HCT116 (cell line): Measurements from ENCODE around the gene NEK5. TPM values are rescaled to one million over a fixed set of nuclear protein-coding genes. Genes with fewer than 3 reads are reported as not detected.

ENCODE experiments used
- ATAC-seq: fragments of 200-7000 bp; cut with Tn5 transposase; 2 replicates; pipeline ENCODE4 v1.9.1; 2020; ENCODE audit warnings: mild to moderate bottlenecking, moderate library complexity
- BruUV-seq: library from RNA; stranded (reverse); fragments of 400-500 nt; replicated peaks from 2 replicates; lab custom pipeline; 2021; lab: Mats Ljungman, UMichigan
- CTCF ChIA-PET: fragments of 300-600 bp; sonication (Branson Sonifier 250); formaldehyde crosslinking; loops from one replicate; lab custom pipeline; 2021; ENCODE audit warnings: antibody characterized with exemption; lab: Charles Lee
- POLR2A ChIA-PET: fragments of 300-600, 350-600 bp; sonication (Branson Sonifier 250); formaldehyde crosslinking; loops from one replicate; lab custom pipeline; 2021; ENCODE audit warnings: antibody characterized with exemption; lab: Charles Lee
- RAD21 ChIA-PET, 2 experiments: fragments of 300-600 bp; sonication (Branson Sonifier 250); formaldehyde crosslinking; loops; one replicate each; lab custom pipeline; 2023; ENCODE audit warnings: low total read pairs in 2 of 2; ENCODE audit not compliant: uncharacterized antibody in 2 of 2, unreplicated experiment in 2 of 2, low non-redundant PET in 1 of 2; lab: Charles Lee
- DNase-seq: peaks from one replicate; pipeline ENCODE4 v3.0.0-alpha.2; 2010; ENCODE audit warnings: low read depth, low spot score
- H2AFZ ChIP-seq: fragments of 200-600 bp; shearing (Covaris generic), sonication (generic); 2 replicates; pipeline ENCODE4 v1.6.1; 2017; ENCODE audit warnings: low read depth, mixed run types, mixed read lengths, antibody characterized with exemption, low read length; ENCODE audit not compliant: poor library complexity, severe bottlenecking
- H3K27ac ChIP-seq: 2 replicates; pipeline ENCODE4 v1.5.1; 2012; ENCODE audit warnings: low read depth, low read length
- H3K27me3 ChIP-seq: fragments of 200-600 bp; sonication (generic); 2 replicates; pipeline ENCODE4 v1.6.1; 2016; ENCODE audit warnings: mixed run types, low read length, mixed read lengths; ENCODE audit not compliant: insufficient read depth
- H3K36me3 ChIP-seq, 2 experiments: fragments of 200-500 bp in 1 of 2; fragments of 200-600 bp in 1 of 2; sonication (Bioruptor generic) in 1 of 2; sonication (generic) in 1 of 2; 2 replicates each; pipeline versions ENCODE4 v1.5.1 to v1.6.1; 2014 to 2016; ENCODE audit warnings: low read length in 2 of 2, inconsistent platforms in 1 of 2, mixed read lengths in 1 of 2, mixed run types in 1 of 2; ENCODE audit not compliant: insufficient read depth in 2 of 2, control insufficient read depth in 1 of 2
- H3K4me1 ChIP-seq, 2 experiments: fragments of 200-600 bp in 1 of 2; sonication (generic) in 1 of 2; 2 replicates each; pipeline versions ENCODE4 v1.5.1 to v1.6.1; 2012 to 2017; ENCODE audit warnings: low read length in 2 of 2, inconsistent platforms in 1 of 2, mild to moderate bottlenecking in 1 of 2, mixed read lengths in 1 of 2, mixed run types in 1 of 2, moderate library complexity in 1 of 2; ENCODE audit not compliant: insufficient read depth in 2 of 2, control insufficient read depth in 1 of 2
- H3K4me2 ChIP-seq: fragments of 200-600 bp; sonication (generic); 2 replicates; pipeline ENCODE4 v1.6.1; 2017; ENCODE audit warnings: mixed run types, low read length, mixed read lengths
- H3K4me3 ChIP-seq, 2 experiments: fragments of 200-600 bp in 1 of 2; sonication (generic) in 1 of 2; replicated peaks in 1 of 2; 2 replicates each; pipeline ENCODE4 v1.5.1; 2011 to 2016; ENCODE audit warnings: low read length in 2 of 2, control low read depth in 1 of 2, low read depth in 1 of 2, mild to moderate bottlenecking in 1 of 2, mixed read lengths in 1 of 2, mixed run types in 1 of 2
- H3K79me2 ChIP-seq: fragments of 200-600 bp; sonication (generic); 2 replicates; pipeline ENCODE4 v1.6.1; 2017; ENCODE audit warnings: mild to moderate bottlenecking, mixed run types, low read length, moderate library complexity, mixed read lengths; ENCODE audit not compliant: insufficient read depth
- H3K9ac ChIP-seq: fragments of 200-600 bp; sonication (generic); 2 replicates; pipeline ENCODE4 v1.6.1; 2016; ENCODE audit warnings: low read length, mixed read lengths
- H3K9me2 ChIP-seq: fragments of 200-600 bp; sonication (generic), shearing (Covaris generic); 2 replicates; pipeline ENCODE4 v1.6.1; 2017; ENCODE audit warnings: mixed run types, mild to moderate bottlenecking, moderate library complexity; ENCODE audit not compliant: insufficient read depth
- H3K9me3 ChIP-seq, 2 experiments: fragments of 200-500 bp in 1 of 2; fragments of 200-600 bp in 1 of 2; sonication (Bioruptor generic) in 1 of 2; sonication (generic) in 1 of 2; 2 replicates each; pipeline ENCODE4 v1.6.1; 2014 to 2017; ENCODE audit warnings: low read length in 2 of 2, mixed read lengths in 2 of 2, inconsistent platforms in 1 of 2, low read depth in 1 of 2, mild to moderate bottlenecking in 1 of 2, mixed run types in 1 of 2, moderate library complexity in 1 of 2; ENCODE audit not compliant: control insufficient read depth in 1 of 2, insufficient read depth in 1 of 2
- H4K20me1 ChIP-seq: fragments of 200-600 bp; sonication (generic), shearing (Covaris generic); 2 replicates; pipeline ENCODE4 v1.6.1; 2017; ENCODE audit warnings: mixed run types, mild to moderate bottlenecking, moderate library complexity; ENCODE audit not compliant: insufficient read depth
- CBX3 ChIP-seq: IDR thresholded peaks from 2 replicates; pipeline ENCODE4 v1.6.1; 2012; ENCODE audit warnings: low read depth
- CEBPB ChIP-seq: IDR thresholded peaks from 2 replicates; pipeline ENCODE4 v1.6.1; 2012; ENCODE audit warnings: low read depth
- CTCF ChIP-seq, 3 experiments: fragments of 200-600 bp in 1 of 3; sonication (generic) in 1 of 3; IDR thresholded peaks in 2 of 3; conservative IDR thresholded peaks in 1 of 3; 2 replicates each; pipeline ENCODE4 v1.5.1; 2012 to 2017; ENCODE audit warnings: low read depth in 2 of 3, low read length in 2 of 3, antibody characterized with exemption in 1 of 3, borderline replicate concordance in 1 of 3, control low read depth in 1 of 3, mild to moderate bottlenecking in 1 of 3, mixed read lengths in 1 of 3, mixed run types in 1 of 3, moderate library complexity in 1 of 3; ENCODE audit not compliant: insufficient read depth in 1 of 3
- EGR1 ChIP-seq: IDR thresholded peaks from 2 replicates; pipeline ENCODE4 v1.6.1; 2012; ENCODE audit warnings: low read depth
- ELF1 ChIP-seq: IDR thresholded peaks from 2 replicates; pipeline ENCODE4 v1.6.1; 2012; ENCODE audit warnings: low read depth, borderline replicate concordance
- EZH2 ChIP-seq: fragments of 200-600 bp; sonication (generic); IDR thresholded peaks from 2 replicates; pipeline ENCODE4 v1.6.1; 2017; ENCODE audit warnings: antibody characterized with exemption, mixed run types
- EZH2phosphoT487 ChIP-seq: fragments of 200-600 bp; IDR thresholded peaks from 2 replicates; pipeline ENCODE4 v1.6.1; 2018; ENCODE audit warnings: antibody characterized with exemption, borderline replicate concordance
- FOSL1 ChIP-seq: IDR thresholded peaks from 2 replicates; pipeline ENCODE4 v1.6.1; 2012; ENCODE audit warnings: low read depth
- JUND ChIP-seq: IDR thresholded peaks from 2 replicates; pipeline ENCODE4 v1.6.1; 2012
- POLR2A ChIP-seq: IDR thresholded peaks from 2 replicates; pipeline ENCODE4 v1.7.0; 2011; ENCODE audit warnings: borderline replicate concordance; ENCODE audit not compliant: insufficient read depth, insufficient read length; ENCODE audit errors: extremely low read depth
- POLR2AphosphoS5 ChIP-seq: IDR thresholded peaks from 2 replicates; pipeline ENCODE4 v1.6.1; 2011; ENCODE audit warnings: mild to moderate bottlenecking, low read depth, low read length, moderate library complexity
- RAD21 ChIP-seq: IDR thresholded peaks from 2 replicates; pipeline ENCODE4 v1.6.1; 2012; ENCODE audit warnings: low read depth, mild to moderate bottlenecking
- REST ChIP-seq: IDR thresholded peaks from 2 replicates; pipeline ENCODE4 v1.6.1; 2012; ENCODE audit warnings: low read depth
- SRF ChIP-seq: IDR thresholded peaks from 2 replicates; pipeline ENCODE4 v1.6.1; 2012; ENCODE audit warnings: low read depth
- TCF7L2 ChIP-seq: IDR thresholded peaks from 2 replicates; pipeline ENCODE4 v1.7.0; 2011; ENCODE audit warnings: borderline replicate concordance, inconsistent platforms; ENCODE audit not compliant: insufficient read depth, insufficient read length; ENCODE audit errors: extremely low read depth
- YY1 ChIP-seq: IDR thresholded peaks from 2 replicates; pipeline ENCODE4 v1.6.1; 2011; ENCODE audit warnings: low read length, low read depth, moderate library complexity, mild to moderate bottlenecking; ENCODE audit not compliant: insufficient replicate concordance; ENCODE audit errors: extremely low read depth
- ZBTB33 ChIP-seq: IDR thresholded peaks from 2 replicates; pipeline ENCODE4 v1.6.1; 2011; ENCODE audit warnings: mild to moderate bottlenecking, low read length, moderate library complexity; ENCODE audit not compliant: insufficient replicate concordance; ENCODE audit errors: extremely low read depth
- ZFX ChIP-seq: fragments of 450-650 bp; IDR thresholded peaks from 2 replicates; pipeline ENCODE4 v1.6.1; 2017
- ZNF274 ChIP-seq: fragments of 200-500 bp; sonication (Bioruptor generic); IDR thresholded peaks from 2 replicates; pipeline ENCODE4 v1.6.1; 2014; ENCODE audit warnings: mild to moderate bottlenecking, low read depth, low read length, inconsistent platforms
- intact Hi-C: fragments of 100-400 bp; cut with micrococcal nuclease; formaldehyde crosslinking; loops from 2 replicates; pipeline ENCODE4 v1.10.0; 2022
- total RNA-seq: library from RNA; stranded (reverse); gene quantifications from one replicate; pipeline ENCODE4 v1.2.1, GENCODE V29; 2021; ENCODE audit not compliant: unreplicated experiment
- TF ChIP-seq, protein P1 (sequence below): IDR thresholded peaks from 2 replicates; pipeline ENCODE4 v1.6.1; 2012

Gene NEK5
- total RNA-seq, 1 experiment from 2014 or later: 1.5 TPM

DNA sequence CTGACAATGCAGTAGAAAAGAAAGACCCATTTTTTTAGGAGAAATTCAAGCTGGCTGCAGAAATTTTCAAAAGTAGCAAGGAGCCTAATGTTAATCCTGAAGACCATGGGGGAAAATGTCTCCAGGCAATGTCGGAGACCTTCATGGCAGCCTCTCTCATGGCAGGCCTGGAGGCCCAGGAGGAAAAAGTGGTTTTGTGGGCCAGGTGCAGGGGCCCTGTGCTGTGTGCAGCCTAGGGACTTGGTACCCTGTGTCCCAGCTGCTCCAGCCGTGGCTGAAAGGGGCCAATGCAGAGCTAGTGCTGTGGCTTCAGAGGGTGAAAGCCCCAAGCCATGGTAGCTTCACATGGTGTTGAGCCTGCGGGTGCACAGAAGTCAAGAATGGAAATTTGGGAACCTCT is 112.6 kb downstream of the NEK5 start:
- no peak for ATAC-seq
- no peaks in the 10 kb centered on the region for H3K27me3 ChIP-seq
- H3K4me1 ChIP-seq: peaks cover 6 to 8% of the 10 kb centered on the region in 2 experiments; a peak in 3 of 4 replicates
- no peak overlapping the region for H2AFZ ChIP-seq
- no peak overlapping the region for H3K4me2 ChIP-seq
- H3K36me3 ChIP-seq: no peaks in the 10 kb centered on the region; a peak in 2 of 4 replicates
- H4K20me1 ChIP-seq: no peaks in the 10 kb centered on the region
- no peak for DNase-seq
- TF ChIP-seq ZBTB33 (no peak), SRF (no peak), JUND (no peak), TCF7L2 (no peak), EZH2phosphoT487 (no peak), ZFX (no peak), POLR2A (no peak), RAD21 (no peak), ZNF274 (no peak), EGR1 (no peak), EZH2 (no peak), CBX3 (no peak), CTCF (IDR thresholded peaks at IDR 0.05 in 2 of 3, conservative IDR thresholded peaks at IDR 0.05 in 1 of 3; ENCODE audit: borderline replicate concordance in 1 of 3, insufficient read depth in 1 of 3, low read depth in 2 of 3, low read length in 2 of 3) (no peak), POLR2AphosphoS5 (no peak), ELF1 (no peak), REST (no peak), FOSL1 (no peak), CEBPB (no peak), YY1 (no peak)
- TF ChIP-seq, protein P1, sequence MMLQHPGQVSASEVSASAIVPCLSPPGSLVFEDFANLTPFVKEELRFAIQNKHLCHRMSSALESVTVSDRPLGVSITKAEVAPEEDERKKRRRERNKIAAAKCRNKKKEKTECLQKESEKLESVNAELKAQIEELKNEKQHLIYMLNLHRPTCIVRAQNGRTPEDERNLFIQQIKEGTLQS: no peak
- no peak overlapping the region for H3K4me3 ChIP-seq
- H3K9me2 ChIP-seq: no peaks in the 10 kb centered on the region
- POLR2A ChIA-PET: no interaction called here
- H3K27ac ChIP-seq: no peak overlapping the region
- peaks cover 47% of the 10 kb centered on the region for H3K79me2 ChIP-seq
- CTCF ChIA-PET: no interaction called here
- no peaks in the 10 kb centered on the region for H3K9me3 ChIP-seq
- RAD21 ChIA-PET: no interaction called here
- intact Hi-C loops: no loop called here
- no TSS peak for BruUV-seq
- H3K9ac ChIP-seq: no peak overlapping the region
